22Rv1 (cell line): Measurements from ENCODE around the gene KRR1.

Experiments used
- ZFX ChIP-seq: fragments of 450-650 bp; IDR thresholded peaks from 2 replicates; pipeline ENCODE4 v1.6.1; 2017; ENCODE audit warnings: antibody characterized with exemption, borderline replicate concordance
- TF ChIP-seq, protein P1 (sequence below): fragments of 450-650 bp; IDR thresholded peaks from 2 replicates; pipeline ENCODE4 v1.5.1; 2017; ENCODE audit warnings: mild to moderate bottlenecking

DNA sequence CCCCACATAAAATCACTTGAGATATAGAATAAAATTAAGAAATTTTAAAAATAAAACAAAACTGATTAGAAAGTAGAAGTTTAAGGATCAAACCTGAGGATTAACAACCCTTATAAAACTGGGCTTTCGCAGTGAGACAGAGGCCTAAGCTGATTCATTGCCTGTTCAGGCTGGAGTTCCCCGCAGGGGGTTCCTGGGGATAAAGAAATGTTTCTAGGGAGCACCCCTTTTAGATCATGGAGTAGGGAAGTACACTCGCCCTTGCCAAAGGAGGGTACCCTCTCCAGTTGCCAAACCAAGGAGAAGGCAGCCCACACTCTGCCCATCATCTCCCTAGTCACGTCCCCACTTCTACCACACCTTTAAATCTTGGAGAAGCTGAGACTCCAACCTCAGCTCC lies 24.1 kb downstream of the KRR1 start:
- TF ChIP-seq, protein P1, sequence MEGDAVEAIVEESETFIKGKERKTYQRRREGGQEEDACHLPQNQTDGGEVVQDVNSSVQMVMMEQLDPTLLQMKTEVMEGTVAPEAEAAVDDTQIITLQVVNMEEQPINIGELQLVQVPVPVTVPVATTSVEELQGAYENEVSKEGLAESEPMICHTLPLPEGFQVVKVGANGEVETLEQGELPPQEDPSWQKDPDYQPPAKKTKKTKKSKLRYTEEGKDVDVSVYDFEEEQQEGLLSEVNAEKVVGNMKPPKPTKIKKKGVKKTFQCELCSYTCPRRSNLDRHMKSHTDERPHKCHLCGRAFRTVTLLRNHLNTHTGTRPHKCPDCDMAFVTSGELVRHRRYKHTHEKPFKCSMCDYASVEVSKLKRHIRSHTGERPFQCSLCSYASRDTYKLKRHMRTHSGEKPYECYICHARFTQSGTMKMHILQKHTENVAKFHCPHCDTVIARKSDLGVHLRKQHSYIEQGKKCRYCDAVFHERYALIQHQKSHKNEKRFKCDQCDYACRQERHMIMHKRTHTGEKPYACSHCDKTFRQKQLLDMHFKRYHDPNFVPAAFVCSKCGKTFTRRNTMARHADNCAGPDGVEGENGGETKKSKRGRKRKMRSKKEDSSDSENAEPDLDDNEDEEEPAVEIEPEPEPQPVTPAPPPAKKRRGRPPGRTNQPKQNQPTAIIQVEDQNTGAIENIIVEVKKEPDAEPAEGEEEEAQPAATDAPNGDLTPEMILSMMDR = no peak
- no peak for TF ChIP-seq ZFX
